Measurements from ENCODE around the gene FCMR.

Gene FCMR

GRCh38 chr1:206922524-206922923 lies 783 bp upstream of the FCMR start:
- no peak for DNase-seq

GRCh38 chr1:206918076-206918475 lies 3.7 kb downstream of the FCMR start:
- DNase-seq, result no peak

- DNase-seq, result no peak
Observed at GRCh38 chr1:206916000-206916709, 5.6 kb downstream of the FCMR start.

GRCh38 chr1:206915030-206915735 lies 6.6 kb downstream of the FCMR start:
- DNase-seq, result no peak

- no peak for DNase-seq
Observed at GRCh38 chr1:206913766-206914537, 7.8 kb downstream of the FCMR start.

- peak; percentile 81 for DNase-seq
Observed at GRCh38 chr1:206912445-206913095, 9.2 kb downstream of the FCMR start.

- no peak for DNase-seq
Observed at GRCh38 chr1:206911064-206911663, 10.6 kb downstream of the FCMR start.

GRCh38 chr1:206909883-206910318 lies 11.8 kb downstream of the FCMR start:
- DNase-seq, result no peak

GRCh38 chr1:206909161-206909882 lies 12.4 kb downstream of the FCMR start:
- DNase-seq, result peak; percentile 51

- DNase-seq, result no peak
Observed at GRCh38 chr1:206908038-206908437, 13.7 kb downstream of the FCMR start.

GRCh38 chr1:206907304-206907991 lies 14.3 kb downstream of the FCMR start:
- DNase-seq, result no peak

GRCh38 chr1:206905295-206906164 lies 16.2 kb downstream of the FCMR start:
- no peak for DNase-seq

- DNase-seq, result no peak
Observed at GRCh38 chr1:206904423-206905142, 17.2 kb downstream of the FCMR start.

GRCh38 chr1:206903687-206904086 lies 18.1 kb downstream of the FCMR start:
- DNase-seq, result no peak

- DNase-seq, result no peak
Observed at GRCh38 chr1:206902702-206903101, 19.0 kb downstream of the FCMR start.

GRCh38 chr1:206901944-206902343 lies 19.8 kb downstream of the FCMR start:
- no peak for DNase-seq

GRCh38 chr1:206900149-206900548 lies 21.6 kb downstream of the FCMR start:
- no peak for DNase-seq

GRCh38 chr1:206899717-206900116 lies 22.0 kb downstream of the FCMR start:
- no peak for DNase-seq

- DNase-seq, result no peak
Observed at GRCh38 chr1:206898915-206899431, 22.8 kb downstream of the FCMR start.

Measured in NCI-H1092 (cell line).